ENCODE data around the gene ABAT. TPM values are rescaled to one million over a fixed set of nuclear protein-coding genes. Genes with fewer than 3 reads are reported as not detected.

ABAT gene
- total RNA-seq, 1 experiment from 2014 or later: 4.7 TPM

DNA sequence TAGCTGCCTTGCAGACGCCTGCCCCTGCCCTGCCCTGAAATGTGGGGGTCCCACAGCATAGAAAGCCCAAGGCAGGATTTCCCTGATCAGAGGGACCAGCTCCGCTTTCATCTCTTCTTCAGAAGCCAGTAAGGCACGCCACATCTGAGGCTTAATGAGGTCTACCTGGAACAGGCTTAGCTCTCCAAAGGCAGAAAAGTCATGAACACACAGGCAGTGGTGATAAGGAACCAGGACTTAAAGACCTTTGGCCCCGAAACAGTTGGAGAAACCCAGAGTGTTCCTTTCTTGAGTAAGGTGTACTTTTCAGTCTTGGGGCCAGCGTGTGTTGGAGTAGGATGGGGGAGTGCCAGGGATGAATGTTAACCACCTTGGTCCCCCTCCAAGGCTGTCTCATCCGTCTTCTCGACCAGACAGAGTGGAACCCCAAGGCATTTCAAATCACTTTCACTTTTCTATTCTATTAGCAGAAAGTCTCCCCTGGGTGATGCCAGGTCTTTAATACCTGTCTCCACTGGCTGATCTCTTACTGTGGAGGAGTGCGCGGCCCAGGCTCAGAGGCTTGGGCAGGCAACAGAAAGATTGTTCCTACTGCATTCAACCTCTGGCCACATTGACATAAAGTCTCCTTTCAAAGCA, 79.1 kb downstream of the ABAT start:
- intact Hi-C loops (cut with micrococcal nuclease): no loop called here
- Histone ChIP-seq H4K20me1 (ENCODE audit: insufficient read depth) (no peaks in the 10 kb centered on the region), H3K36me3 (ENCODE audit: control insufficient read depth in 1 of 2, insufficient read depth in 2 of 2, low read length in 2 of 2) (no peaks in the 10 kb centered on the region), H3K9me2 (ENCODE audit: insufficient read depth) (no peaks in the 10 kb centered on the region), H3K4me3 (replicated peaks in 1 of 2; ENCODE audit: low read depth in 1 of 2, low read length in 2 of 2) (no peak overlapping the region), H2AFZ (ENCODE audit: low read depth, low read length, poor library complexity, severe bottlenecking) (no peak overlapping the region), H3K27me3 (ENCODE audit: insufficient read depth, low read length) (no peaks in the 10 kb centered on the region), H3K9ac (ENCODE audit: low read length) (no peak overlapping the region), H3K4me1 (ENCODE audit: control insufficient read depth in 1 of 2, insufficient read depth in 2 of 2, low read length in 2 of 2) (peaks cover 11 to 16% of the 10 kb centered on the region in 2 experiments), H3K9me3 (ENCODE audit: control insufficient read depth in 1 of 2, insufficient read depth in 1 of 2, low read depth in 1 of 2, low read length in 2 of 2) (no peaks in the 10 kb centered on the region), H3K79me2 (ENCODE audit: insufficient read depth, low read length) (no peaks in the 10 kb centered on the region), H3K4me2 (ENCODE audit: low read length) (no peak overlapping the region), H3K27ac (ENCODE audit: low read depth, low read length) (no peak overlapping the region)
- no peak for ATAC-seq
- TF ChIP-seq EZH2phosphoT487 (IDR thresholded peaks at IDR 0.05; ENCODE audit: borderline replicate concordance) (no peak), ELF1 (IDR thresholded peaks at IDR 0.05; ENCODE audit: borderline replicate concordance, low read depth) (no peak), RAD21 (IDR thresholded peaks at IDR 0.05; ENCODE audit: low read depth) (no peak), CEBPB (IDR thresholded peaks at IDR 0.05; ENCODE audit: low read depth) (no peak), TCF7L2 (IDR thresholded peaks at IDR 0.05; ENCODE audit: borderline replicate concordance, extremely low read depth, insufficient read depth, insufficient read length) (no peak), ZFX (IDR thresholded peaks at IDR 0.05) (no peak), EGR1 (IDR thresholded peaks at IDR 0.05; ENCODE audit: low read depth) (no peak), EZH2 (IDR thresholded peaks at IDR 0.05) (no peak), JUND (IDR thresholded peaks at IDR 0.05) (no peak), ZNF274 (IDR thresholded peaks at IDR 0.05; ENCODE audit: low read depth, low read length) (no peak), POLR2A (IDR thresholded peaks at IDR 0.05; ENCODE audit: borderline replicate concordance, extremely low read depth, insufficient read depth, insufficient read length) (no peak), YY1 (IDR thresholded peaks at IDR 0.05; ENCODE audit: extremely low read depth, insufficient replicate concordance, low read depth, low read length) (no peak), POLR2AphosphoS5 (IDR thresholded peaks at IDR 0.05; ENCODE audit: low read depth, low read length) (no peak)
- TF ChIP-seq, protein P1, sequence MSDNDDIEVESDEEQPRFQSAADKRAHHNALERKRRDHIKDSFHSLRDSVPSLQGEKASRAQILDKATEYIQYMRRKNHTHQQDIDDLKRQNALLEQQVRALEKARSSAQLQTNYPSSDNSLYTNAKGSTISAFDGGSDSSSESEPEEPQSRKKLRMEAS (IDR thresholded peaks at IDR 0.05): no peak
- TF ChIP-seq, protein P2, sequence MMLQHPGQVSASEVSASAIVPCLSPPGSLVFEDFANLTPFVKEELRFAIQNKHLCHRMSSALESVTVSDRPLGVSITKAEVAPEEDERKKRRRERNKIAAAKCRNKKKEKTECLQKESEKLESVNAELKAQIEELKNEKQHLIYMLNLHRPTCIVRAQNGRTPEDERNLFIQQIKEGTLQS (IDR thresholded peaks at IDR 0.05): no peak
- POLR2A ChIA-PET: no interaction called here
- BruUV-seq (replicated peaks): no TSS peak
- CTCF ChIA-PET: no interaction called here
- DNase-seq (ENCODE audit: low read depth, low spot score): no peak
- RAD21 ChIA-PET (ENCODE audit: low non-redundant PET in 1 of 2, low total read pairs in 2 of 2, uncharacterized antibody in 2 of 2, unreplicated experiment in 2 of 2): no interaction called here
